Mesothelial cell of epicardium (in vitro differentiated cells): ENCODE measurements around the gene GPR146. TPM values are rescaled to one million over a fixed set of nuclear protein-coding genes. Genes with fewer than 3 reads are reported as not detected.
A peak's percentile ranks its signal among the peaks of the same experiment; 100 is the strongest.

Source experiments
- DNase-seq, 2 experiments: peaks; one replicate each; pipeline ENCODE4 v3.0.0; 2021; ENCODE audit warnings: low spot score in 2 of 2; ENCODE audit not compliant: unreplicated experiment in 2 of 2
- H3K27ac Mint-ChIP-seq: 2 replicates; pipeline ENCODE4 v1.8.0; 2021; ENCODE audit warnings: mixed read lengths
- H3K27me3 Mint-ChIP-seq: 2 replicates; pipeline ENCODE4 v1.8.0; 2021; ENCODE audit warnings: low read depth, mixed read lengths
- H3K36me3 Mint-ChIP-seq: 2 replicates; pipeline ENCODE4 v1.8.0; 2021; ENCODE audit warnings: mixed read lengths
- H3K4me1 Mint-ChIP-seq: 2 replicates; pipeline ENCODE4 v1.8.0; 2021; ENCODE audit warnings: mixed read lengths
- H3K4me3 Mint-ChIP-seq: 2 replicates; pipeline ENCODE4 v1.8.0; 2021; ENCODE audit warnings: mild to moderate bottlenecking, moderate library complexity, mixed read lengths
- H3K9me3 Mint-ChIP-seq: 2 replicates; pipeline ENCODE4 v1.8.0; 2021; ENCODE audit warnings: mixed read lengths
- total RNA-seq: library from RNA; stranded (reverse); gene quantifications from 3 replicates; pipeline ENCODE4 v1.2.1, GENCODE V29; 2021
- TF ChIP-seq, protein P1 (sequence below): fragments of 200-600 bp; sonication (generic); IDR thresholded peaks from one replicate; pipeline ENCODE4 v1.5.0; 2021; ENCODE audit warnings: antibody characterized with exemption; ENCODE audit not compliant: unreplicated experiment

Gene GPR146
- total RNA-seq, 1 donor from 2014 or later = 1.0 TPM

GRCh38 chr7:1093502-1093843 lies 49.1 kb downstream of the GPR146 start:
- peaks cover 42% of the 10 kb centered on the region for H3K4me1 Mint-ChIP-seq
- H3K27me3 Mint-ChIP-seq = no peaks in the 10 kb centered on the region
- DNase-seq = no peak
- H3K36me3 Mint-ChIP-seq = peaks cover 27% of the 10 kb centered on the region
- TF ChIP-seq, protein P1, sequence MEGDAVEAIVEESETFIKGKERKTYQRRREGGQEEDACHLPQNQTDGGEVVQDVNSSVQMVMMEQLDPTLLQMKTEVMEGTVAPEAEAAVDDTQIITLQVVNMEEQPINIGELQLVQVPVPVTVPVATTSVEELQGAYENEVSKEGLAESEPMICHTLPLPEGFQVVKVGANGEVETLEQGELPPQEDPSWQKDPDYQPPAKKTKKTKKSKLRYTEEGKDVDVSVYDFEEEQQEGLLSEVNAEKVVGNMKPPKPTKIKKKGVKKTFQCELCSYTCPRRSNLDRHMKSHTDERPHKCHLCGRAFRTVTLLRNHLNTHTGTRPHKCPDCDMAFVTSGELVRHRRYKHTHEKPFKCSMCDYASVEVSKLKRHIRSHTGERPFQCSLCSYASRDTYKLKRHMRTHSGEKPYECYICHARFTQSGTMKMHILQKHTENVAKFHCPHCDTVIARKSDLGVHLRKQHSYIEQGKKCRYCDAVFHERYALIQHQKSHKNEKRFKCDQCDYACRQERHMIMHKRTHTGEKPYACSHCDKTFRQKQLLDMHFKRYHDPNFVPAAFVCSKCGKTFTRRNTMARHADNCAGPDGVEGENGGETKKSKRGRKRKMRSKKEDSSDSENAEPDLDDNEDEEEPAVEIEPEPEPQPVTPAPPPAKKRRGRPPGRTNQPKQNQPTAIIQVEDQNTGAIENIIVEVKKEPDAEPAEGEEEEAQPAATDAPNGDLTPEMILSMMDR = no peak
- H3K4me3 Mint-ChIP-seq = no peak overlapping the region
- H3K27ac Mint-ChIP-seq = no peak overlapping the region
- peaks cover 8% of the 10 kb centered on the region for H3K9me3 Mint-ChIP-seq

DNA sequence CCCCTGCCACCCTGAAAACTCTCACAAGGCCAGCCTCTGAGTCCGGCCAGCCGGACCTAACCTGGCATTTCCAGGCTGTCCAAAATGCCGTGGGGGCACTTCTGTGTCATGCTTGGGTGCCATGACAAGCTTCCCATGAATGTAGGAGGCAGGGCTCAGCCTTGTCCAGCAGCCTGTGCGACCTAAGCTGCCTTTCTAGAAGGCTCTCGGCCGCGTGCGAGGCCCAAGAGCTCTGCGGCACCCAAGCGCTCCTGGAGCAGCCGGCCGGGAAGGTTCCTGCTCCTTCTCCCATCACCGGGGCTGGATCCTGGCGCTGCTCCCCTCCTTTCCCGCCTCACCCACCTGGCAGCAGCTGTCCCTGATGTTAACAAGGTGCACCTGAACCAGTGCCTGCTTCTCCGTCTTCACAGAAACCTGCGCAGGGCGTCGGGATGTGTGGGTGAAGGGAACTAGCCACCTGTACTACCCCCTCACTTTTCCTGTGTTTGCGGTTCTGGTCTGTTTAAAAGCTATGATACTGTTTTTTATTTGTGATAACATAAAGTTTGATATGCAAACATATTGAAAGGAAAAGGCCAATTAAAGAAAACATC lies 49.7 kb downstream of the GPR146 start:
- Mint-ChIP-seq H3K9me3 (peaks cover 8% of the 10 kb centered on the region), H3K4me1 (peaks cover 37% of the 10 kb centered on the region), H3K27ac (peak overlapping the region; percentile 75), H3K27me3 (no peaks in the 10 kb centered on the region), H3K36me3 (peaks cover 27% of the 10 kb centered on the region), H3K4me3 (no peak overlapping the region)
- TF ChIP-seq, protein P1 = no peak
- no peak for DNase-seq

- DNase-seq = no peak
- H3K4me3 Mint-ChIP-seq = no peak overlapping the region
- peaks cover 30% of the 10 kb centered on the region for H3K36me3 Mint-ChIP-seq
- H3K27ac Mint-ChIP-seq = peak overlapping the region; percentile 75
- H3K9me3 Mint-ChIP-seq = peaks cover 8% of the 10 kb centered on the region
- peaks cover 35% of the 10 kb centered on the region for H3K4me1 Mint-ChIP-seq
- H3K27me3 Mint-ChIP-seq = no peaks in the 10 kb centered on the region
- TF ChIP-seq, protein P1 = no peak
Observed at GRCh38 chr7:1094870-1095269, 50.5 kb downstream of the GPR146 start.

DNA sequence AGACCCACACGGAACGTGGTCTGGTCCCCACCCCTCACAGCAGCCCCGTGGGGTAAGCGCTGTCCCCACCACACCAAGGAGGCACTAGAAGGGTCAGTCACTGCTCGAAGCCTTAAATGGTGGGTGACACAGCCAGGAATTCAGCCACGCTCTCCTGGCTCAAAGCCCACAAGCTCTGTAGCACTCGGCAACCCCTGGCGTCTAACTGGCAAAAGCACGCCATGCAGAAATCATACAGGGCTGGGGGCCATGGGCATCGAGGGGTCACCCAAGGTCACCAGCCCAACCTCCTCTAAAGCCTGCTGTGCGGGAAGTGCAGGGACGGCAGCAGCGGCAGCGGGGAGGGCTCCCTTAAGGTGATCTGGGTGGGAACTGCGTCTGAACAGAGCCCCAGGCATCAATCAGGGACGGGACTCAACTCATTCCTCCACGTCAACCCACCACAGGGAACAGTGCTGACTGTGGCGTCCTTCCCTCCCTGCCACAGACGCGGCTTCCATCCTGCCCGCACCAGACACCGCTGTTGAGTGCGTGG lies 51.3 kb downstream of the GPR146 start:
- DNase-seq = no peak
- peak overlapping the region; percentile 29 for H3K4me3 Mint-ChIP-seq
- H3K27ac Mint-ChIP-seq = peak overlapping the region; percentile 72
- H3K9me3 Mint-ChIP-seq = peaks cover 8% of the 10 kb centered on the region
- TF ChIP-seq, protein P1 = no peak
- H3K4me1 Mint-ChIP-seq = peaks cover 35% of the 10 kb centered on the region
- peaks cover 30% of the 10 kb centered on the region for H3K36me3 Mint-ChIP-seq
- H3K27me3 Mint-ChIP-seq = no peaks in the 10 kb centered on the region

- Mint-ChIP-seq H3K36me3 (peaks cover 30% of the 10 kb centered on the region), H3K4me1 (peaks cover 37% of the 10 kb centered on the region), H3K27me3 (no peaks in the 10 kb centered on the region), H3K9me3 (peaks cover 8% of the 10 kb centered on the region), H3K4me3 (peak overlapping the region; percentile 29), H3K27ac (peak overlapping the region; percentile 56)
- no peak for DNase-seq
- TF ChIP-seq, protein P1 = no peak
Observed at GRCh38 chr7:1096156-1097119, 52.1 kb downstream of the GPR146 start.
